Glomerular visceral epithelial cell (primary cell): ENCODE results near the gene LALBA.
"Not testable (repeated sequence)": the region's sequence is repeated elsewhere in the genome, so short reads cannot be mapped to it uniquely, and the experiment has no call there.

Experiments
- DNase-seq: peaks from one replicate; pipeline ENCODE4 v3.0.0-alpha.2; 2016; ENCODE audit errors: extremely low spot score

LALBA gene

DNA sequence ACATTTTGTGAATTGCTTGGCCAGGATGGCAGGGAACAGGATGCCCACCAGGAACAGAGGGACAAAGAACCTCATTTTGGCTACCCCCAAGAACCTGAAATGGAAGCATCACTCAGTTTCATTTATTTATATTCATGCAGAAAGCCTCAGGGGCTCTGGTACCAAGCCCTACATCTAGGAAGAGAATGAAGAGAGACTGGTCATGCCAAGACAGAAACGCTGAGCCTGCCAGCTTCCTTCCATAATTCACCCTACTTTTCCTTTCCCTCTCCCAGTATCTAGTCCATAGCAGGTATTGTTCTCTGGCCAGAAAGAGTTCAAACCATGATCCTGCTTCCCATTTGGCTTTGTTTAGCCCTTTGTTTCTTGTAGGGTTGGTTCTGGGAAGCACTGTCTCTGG, at the start of gene LALBA:
LALBA (minus strand) TSS at position 101 of the 400 bp plus-strand sequence; CDS start at position 75, 26 bp downstream.
- DNase-seq, result no peak

DNA sequence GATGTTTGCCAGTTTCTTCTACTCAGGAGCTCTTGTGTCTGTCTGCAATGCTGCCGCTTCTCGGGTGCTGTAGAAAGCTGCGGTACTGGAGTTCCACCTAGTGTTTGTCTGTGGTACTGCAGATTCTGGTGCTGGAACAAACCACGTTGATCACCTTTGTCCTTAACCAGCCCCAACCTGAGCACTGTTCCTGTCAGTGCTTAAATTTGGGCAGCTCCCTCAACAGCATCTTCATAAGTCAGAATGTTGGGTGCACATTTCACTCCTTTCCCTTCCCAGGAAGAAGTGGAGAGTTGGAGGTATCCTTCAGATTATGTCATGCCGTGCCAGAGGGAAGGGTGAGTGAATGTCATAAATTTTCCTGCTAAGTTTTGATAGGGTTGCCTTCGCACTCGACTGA, 48.7 kb upstream of the LALBA start:
- peak; percentile 68 for DNase-seq

DNA sequence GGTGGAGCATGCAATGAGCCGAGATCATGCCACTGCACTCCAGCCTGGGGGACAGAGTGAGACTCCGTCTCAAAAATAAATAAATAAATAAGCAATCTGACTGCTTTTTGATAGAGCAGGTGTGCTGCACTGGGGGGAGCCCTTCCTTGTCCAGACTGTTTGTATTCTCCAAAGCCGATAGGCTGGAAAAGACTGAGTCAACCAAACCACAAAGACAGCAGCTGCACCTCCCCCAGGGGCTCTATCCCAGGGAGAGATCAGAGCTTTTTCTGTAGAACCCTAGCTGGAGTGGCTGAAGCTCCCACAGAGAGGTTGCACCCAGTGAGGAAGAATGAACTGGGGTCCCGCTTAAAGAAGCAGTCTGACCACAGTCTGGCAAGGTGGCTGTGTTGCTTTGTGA, 45.8 kb upstream of the LALBA start:
- peak; percentile 20 for DNase-seq

DNA sequence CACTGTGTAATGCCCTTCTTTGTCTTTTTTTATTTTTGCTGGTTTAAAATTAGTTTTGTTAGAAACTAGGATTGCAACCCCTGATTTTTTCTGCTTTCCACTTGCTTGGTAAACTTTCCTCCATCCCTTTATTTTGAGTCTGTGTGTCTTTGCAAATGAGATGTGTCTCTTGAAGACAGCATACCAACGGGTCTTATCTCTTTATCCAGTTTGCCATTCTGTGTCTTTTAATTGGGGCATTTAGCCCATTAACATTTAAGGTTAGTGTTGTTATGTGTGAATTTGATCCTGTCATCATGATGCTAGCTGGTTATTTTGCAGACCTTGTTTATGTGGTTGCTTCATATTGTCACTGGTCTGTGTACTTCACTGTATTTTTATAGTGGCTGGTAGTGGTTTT, 43.5 kb upstream of the LALBA start:
- DNase-seq, result no peak

DNA sequence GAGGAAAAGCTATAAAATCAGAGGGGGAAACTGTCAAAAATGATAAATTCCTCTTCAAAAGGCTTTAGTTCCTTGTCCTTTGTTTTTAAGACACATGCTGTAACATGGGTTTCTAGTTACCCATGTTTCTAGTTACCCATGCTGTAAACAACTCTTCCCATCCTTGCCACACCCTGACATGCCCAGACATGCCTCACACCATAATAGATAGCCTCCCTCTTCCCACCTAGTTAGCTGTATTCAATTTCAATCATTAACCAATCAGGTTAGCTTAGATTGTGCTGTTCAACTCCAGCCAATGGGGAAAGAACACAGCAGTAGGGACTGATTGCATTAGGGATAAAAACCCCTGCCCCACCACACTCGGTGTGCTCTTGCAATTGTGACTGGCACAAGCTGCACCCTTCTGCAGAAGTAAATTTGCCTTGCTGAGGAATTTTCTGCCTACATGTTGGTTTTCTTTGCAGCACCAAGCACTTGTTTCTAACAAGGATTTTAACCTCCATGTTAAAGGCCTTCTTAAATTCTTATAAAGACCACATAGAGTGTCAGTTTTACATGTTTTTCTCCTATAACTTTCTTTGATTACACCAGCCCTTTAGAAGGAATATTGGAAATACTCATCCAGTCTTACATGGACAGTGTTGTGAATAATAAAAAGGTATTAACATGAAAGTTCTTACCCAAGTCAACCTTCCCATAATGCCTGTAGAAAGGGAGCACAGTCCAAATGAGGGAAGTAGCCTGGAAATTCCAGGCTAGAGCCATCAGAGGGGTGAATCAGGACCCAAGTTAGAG, 32.5 kb upstream of the LALBA start:
- no peak for DNase-seq

DNA sequence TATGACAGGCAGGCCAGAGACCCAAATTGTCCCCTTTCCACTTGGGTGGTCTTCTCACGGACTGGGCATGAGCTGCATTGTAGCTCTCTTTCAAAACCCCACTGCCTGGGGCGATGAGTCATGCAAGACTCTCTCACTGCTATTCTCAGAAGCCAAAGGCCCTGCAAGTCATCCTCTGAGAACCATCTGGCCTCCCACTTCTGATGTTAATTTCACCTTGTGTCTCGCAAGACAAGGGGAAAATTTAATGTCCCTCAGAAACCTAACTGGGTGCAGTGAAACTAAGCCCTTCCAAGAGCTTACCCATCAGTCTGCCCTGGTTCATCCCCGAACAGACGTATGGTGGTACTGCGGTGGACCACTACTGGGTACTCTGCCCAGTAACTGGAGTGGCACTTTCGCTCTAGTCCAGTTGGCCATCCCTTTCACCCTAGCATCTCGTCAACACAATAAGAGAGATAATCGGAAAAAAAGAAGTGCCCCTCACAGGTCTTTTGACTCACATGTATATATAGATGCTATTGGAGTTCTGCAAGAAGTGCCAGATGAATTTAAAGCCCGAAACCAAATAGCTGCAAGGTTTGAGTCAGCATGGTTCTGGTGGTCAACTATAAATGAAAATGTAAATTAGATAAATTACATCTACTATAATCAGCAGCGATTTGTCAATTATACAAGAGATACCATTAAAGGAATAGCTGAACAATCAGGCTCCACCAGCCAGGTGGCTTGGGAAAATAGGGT, 31.3 kb upstream of the LALBA start:
- DNase-seq, result peak; percentile 6

- DNase-seq, result no peak
Observed at GRCh38 chr12:48600552-48600951, 30.7 kb upstream of the LALBA start.

DNA sequence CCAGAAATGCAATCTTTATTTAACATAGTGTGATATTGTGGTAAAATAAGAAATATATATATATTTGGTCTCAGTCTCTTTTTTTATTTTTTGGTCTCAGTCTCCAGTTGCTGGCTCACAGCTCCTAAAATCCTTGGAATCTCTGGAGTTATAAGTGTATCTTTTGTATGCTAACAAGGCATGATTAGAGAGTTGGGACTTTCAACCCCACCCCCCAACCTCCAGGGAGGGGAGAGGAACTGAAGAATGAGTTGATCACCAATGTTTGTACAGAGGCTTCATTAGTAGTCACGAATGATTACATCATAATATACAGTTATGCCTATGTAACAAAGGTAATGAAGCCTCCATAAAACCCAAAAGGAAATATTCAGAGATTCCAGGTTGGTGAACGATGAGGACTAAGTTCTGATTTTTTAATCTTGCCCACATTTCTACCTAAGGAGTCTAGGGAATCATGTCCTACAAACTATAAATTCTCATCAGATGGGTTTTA, 22.8 kb upstream of the LALBA start:
- no peak for DNase-seq

DNA sequence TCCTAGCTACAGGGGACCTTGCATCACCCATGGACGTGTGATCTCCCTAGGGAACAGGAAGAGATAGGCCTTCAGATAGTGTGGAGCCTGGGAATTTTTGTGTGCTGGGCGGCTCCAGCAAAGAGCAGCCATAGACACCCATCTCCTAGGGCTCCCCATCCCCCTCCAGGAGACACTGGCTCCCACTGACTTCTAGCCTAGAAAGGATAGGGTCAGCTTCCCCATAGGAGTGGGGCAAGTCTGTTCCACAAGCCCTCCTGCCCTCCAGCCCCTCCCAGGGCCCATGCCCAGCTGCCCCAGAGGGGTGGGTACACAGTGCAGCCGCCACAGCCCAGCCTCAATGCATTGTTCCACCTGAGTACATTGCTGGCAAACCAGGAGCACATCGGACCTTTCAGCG, 16.5 kb upstream of the LALBA start:
- DNase-seq, result no peak

DNA sequence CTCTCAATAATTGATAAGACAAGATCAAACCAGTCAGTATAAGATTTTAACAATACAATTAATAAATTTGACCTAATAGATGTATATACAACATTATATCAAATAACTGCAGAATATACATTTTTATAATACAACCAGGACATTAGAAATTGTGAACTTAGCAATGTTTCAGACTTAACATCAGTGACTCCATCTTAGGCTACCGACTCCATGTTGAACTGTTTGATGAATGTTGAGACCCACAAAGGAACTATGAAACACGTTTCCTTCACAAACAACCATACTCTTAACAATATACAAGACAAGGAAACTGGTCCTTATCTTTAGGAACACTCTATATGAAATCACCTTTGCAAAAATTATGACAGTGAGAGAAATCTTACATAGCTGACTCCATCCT, 13.9 kb upstream of the LALBA start:
- DNase-seq, result no peak

GRCh38 chr12:48580831-48581230, 11.0 kb upstream of the LALBA start:
- no peak for DNase-seq

DNA sequence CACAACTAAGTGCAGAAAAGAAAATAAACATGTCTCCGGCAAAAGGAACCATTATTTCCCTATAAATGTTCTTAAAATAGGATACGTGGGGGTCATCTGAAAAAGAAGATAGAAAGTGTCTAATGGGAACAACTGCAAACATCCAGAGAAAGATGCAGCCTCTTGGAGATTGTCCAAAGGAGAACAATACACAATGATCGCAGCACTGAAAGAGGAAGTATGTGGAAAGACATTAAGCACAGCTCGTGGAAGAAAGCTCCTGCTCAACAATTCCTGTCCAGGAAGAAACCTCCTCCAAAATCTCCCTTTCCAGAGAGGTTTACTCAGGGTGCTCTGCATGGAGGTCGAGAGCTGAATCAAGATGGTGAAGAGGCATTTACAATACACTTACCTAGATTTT, 2.5 kb upstream of the LALBA start:
- DNase-seq, result no peak

DNA sequence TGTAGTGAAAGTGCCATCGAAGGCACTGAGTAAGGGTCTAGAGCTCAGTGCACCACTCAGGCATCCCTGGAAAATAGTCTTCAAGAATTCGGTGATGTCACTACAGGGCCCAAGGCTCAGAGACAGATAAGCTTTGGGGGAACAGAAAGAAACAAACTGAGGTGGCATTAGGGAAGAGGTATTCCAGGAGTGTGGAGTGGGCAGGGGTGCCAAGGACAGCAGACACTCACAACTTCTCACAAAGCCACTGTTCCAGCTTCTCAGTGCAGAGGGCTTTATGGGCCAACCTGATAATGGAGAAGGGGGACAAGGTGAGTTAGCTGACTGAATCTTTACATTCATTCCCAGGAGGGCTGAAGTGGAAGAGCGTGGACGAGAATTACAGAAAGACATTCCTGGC, 2.1 kb downstream of the LALBA start:
- DNase-seq, result no peak

DNA sequence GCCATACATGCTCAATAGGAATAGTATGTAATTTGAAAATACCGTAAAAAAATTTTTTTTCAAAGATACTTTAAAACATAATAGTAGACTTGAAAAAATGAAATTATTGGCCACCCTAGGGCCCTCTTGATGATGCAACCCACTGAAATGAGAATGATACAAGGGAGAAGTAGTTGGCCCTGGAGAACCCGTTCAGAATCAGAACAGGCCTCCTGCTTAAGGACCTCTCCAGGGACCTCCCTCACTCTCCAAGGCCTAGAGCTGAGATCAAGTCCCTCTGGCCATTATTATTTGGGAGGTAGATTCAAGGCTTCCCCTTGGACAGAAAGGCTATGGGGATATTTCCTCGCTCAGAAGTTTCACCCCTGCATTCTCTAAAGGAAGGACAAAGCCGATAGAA, 11.9 kb downstream of the LALBA start:
- DNase-seq, result no peak

- no peak for DNase-seq
Observed at GRCh38 chr12:48556631-48557030, 13.2 kb downstream of the LALBA start.

GRCh38 chr12:48553666-48554343, 16.0 kb downstream of the LALBA start:
- not testable (repeated sequence) for DNase-seq

DNA sequence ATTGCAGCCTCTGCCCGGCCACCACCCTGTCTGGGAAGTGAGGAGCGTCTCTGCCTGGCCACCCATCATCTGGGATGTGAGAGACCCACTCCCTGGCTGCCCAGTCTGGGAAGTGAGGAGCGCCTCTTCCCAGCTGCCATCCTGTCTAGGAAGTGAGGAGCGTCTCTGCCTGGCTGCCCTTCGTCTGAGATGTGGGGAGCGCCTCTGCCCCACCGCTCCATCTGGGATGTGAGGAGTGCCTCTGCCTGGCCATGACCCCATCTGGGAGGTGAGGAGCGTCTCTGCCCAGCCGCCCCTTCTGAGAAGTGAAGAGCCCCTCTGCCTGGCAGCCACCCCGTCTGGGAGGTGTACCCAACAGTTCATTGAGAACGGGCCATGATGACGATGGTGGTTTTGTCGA, 18.2 kb downstream of the LALBA start:
- DNase-seq, result not testable (repeated sequence)

GRCh38 chr12:48547012-48547411, 22.8 kb downstream of the LALBA start:
- not testable (repeated sequence) for DNase-seq

DNA sequence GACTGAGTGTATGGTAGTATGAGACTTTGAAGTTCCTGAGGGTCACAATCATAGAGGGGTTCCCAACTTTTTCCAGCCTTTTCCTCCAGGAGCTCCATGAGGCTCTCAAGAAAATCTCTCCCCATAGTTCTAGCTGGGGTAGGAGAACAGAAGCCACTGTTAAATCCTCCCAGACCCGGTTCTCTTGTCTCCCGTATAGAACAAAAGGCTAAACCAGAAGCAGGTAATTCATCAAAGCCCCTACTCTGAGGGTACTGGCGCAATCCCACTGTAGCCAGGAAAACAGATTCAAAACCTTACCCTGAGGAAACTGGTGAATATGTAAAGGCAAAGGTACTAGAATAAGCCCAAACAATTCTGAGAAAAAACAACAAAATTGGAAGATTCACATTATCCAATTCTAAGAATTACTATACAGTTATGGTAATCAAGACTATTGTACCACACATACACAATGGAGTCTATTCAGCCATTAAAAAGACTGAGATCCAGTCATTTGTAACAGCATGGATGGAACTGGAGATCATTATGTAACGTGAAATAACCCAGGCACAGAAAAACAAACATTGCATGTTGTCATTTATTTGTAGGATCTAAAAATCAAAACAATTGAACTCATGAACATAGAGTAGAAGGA, 23.9 kb downstream of the LALBA start:
- DNase-seq, result no peak

DNA sequence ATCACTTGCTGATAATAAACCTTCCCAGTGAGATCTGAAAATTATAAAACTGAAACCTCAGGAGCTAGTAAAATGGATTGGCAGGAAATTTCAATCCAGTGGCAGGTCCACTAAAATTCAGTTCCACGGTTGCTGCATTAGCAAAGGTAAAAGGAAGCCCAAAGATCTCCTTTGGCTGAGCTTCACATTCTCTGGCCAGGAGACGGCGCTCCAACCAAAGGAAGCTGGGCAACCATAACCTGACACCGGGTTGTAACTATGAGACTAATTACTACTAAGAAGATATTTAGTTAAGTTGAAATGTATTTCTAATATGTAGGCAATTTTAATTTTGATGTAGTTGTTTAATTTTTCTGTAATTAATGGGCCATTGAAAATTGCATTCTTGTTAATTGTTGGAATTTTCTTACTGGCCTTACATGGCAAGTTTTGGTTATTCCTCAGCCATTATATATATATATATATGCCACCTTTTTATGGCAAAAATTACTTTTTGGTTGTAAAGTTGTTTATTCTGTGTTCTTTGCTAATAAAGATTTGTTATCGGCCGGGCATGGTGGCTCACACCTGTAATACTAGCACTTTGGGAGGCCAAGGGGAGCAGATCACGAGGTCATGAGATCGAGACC, 27.4 kb downstream of the LALBA start:
- peak; percentile 26 for DNase-seq

DNA sequence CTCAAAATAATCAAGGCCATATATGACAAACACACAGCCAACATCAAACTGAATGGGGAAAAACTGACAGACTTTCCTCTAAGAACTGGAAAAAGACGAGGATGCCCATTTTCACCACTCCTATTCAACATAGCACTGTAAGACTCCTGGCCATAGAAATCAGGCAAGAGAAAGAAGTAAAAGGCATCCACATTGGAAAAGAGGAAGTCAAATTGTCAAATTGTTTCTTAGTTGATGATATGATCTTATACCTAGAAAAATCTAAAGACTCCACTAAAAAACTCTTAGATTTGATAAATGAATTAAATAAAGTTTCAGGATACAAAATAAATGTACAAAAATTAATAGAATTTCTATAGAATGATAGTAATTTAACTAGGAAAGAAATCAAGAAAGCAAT, 33.2 kb downstream of the LALBA start:
- DNase-seq, result no peak

- no peak for DNase-seq
Observed at GRCh38 chr12:48532601-48533000, 37.2 kb downstream of the LALBA start.
